GM12878 (cell line): ENCODE results near the gene CFAP157.

ENCODE experiments used
- EGR1 ChIP-seq, 2 experiments: IDR thresholded peaks; 1 replicate in 1 of 2; 2 replicates in 1 of 2; pipeline ENCODE4 v1.6.1; 2011 to 2012; ENCODE audit warnings: low read depth in 2 of 2, low read length in 2 of 2, borderline replicate concordance in 1 of 2, mild to moderate bottlenecking in 1 of 2, moderate library complexity in 1 of 2
- POLR2A ChIP-seq: IDR thresholded peaks from 2 replicates; pipeline ENCODE4 v1.6.1; 2011; ENCODE audit warnings: low read depth, mild to moderate bottlenecking, low read length

GRCh38 chr9:127720865-127721227 is 14.1 kb downstream of the CFAP157 start:
- no peak for TF ChIP-seq EGR1 (IDR thresholded peaks at IDR 0.05; ENCODE audit: borderline replicate concordance in 1 of 2, low read depth in 2 of 2, low read length in 2 of 2)
- TF ChIP-seq POLR2A, result no peak
